HG03060 (cell line): ENCODE data around the gene CYLC2.

Experiments
- ATAC-seq: cut with Tn5 transposase; IDR thresholded peaks from one replicate; pipeline ENCODE4 v1.9.1; 2021; ENCODE audit warnings: low read depth, moderate number of reproducible peaks; ENCODE audit not compliant: unreplicated experiment

Gene CYLC2, protein sequence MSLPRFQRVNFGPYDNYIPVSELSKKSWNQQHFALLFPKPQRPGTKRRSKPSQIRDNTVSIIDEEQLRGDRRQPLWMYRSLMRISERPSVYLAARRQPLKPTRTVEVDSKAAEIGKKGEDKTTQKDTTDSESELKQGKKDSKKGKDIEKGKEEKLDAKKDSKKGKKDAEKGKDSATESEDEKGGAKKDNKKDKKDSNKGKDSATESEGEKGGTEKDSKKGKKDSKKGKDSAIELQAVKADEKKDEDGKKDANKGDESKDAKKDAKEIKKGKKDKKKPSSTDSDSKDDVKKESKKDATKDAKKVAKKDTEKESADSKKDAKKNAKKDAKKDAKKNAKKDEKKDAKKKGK

GRCh38 chr9:102995033-102995432 lies at the start of gene CYLC2:
Gene CYLC2, plus strand, starts transcription at chr9:102995333. Its CDS starts 48 bp downstream, at chr9:102995381.
- no peak for ATAC-seq

GRCh38 chr9:102950346-102950745 lies 44.8 kb upstream of the CYLC2 start:
- ATAC-seq = no peak

DNA sequence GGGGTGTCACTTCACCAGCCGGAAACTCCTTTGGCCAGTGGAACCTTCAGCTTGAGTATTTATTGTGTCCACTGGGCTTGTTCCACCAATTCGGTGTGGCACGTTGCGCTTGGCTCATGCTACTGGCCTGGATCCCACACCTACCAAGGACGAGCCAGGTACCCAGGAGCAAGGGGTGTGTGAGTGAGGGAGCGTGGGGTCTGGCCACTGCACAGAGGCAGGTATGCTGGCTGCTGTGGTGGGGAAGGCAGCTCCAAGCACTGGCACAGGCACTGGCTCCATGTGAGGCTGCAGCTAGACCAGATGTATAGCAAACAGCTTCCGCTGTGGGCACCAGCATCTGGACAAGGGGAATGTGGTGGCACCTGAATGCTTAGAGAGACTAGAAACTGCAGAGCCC lies 28.1 kb upstream of the CYLC2 start:
- ATAC-seq = no peak

DNA sequence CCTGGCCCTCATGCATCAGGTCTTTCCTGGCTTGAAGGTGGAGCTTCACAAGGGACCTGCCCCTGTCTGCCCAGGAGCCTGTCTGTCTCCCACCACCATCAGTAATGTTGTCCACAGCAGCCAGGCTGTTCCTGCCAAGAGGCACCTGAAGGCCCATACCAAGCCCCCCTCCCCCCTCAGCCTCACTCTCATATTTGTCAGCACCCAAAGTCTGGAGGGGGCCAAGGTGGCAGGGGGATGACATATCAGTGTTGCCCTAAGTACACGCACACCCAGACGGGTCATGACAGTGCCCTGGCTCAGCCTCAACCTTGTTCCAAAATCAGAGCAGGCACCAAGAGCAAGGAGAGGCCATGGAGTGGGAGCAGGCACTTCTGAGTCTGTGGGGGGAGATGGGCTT lies 27.2 kb upstream of the CYLC2 start:
- ATAC-seq = no peak

- no peak for ATAC-seq
These were observed 22.4 kb upstream of the CYLC2 start for GRCh38 chr9:102972780-102973179.

DNA sequence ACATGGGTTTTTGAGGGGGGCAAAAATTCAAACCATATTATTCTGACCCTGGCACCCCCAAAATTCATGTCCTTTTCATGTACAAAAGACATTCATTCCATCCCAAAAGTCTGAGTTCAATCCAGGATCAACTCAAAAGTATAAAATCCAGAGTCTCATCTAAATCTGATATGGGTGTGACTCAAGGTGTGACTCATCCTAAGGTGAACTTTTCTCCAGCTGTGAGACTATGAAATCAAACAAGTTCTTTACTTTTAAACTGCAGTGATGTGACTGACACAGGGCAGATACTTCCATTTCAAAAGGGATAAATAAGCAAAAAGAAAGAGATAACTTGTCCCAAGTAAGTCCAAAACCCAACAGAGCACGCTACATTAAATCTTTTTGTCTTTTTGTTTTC lies 20.6 kb upstream of the CYLC2 start:
- no peak for ATAC-seq

DNA sequence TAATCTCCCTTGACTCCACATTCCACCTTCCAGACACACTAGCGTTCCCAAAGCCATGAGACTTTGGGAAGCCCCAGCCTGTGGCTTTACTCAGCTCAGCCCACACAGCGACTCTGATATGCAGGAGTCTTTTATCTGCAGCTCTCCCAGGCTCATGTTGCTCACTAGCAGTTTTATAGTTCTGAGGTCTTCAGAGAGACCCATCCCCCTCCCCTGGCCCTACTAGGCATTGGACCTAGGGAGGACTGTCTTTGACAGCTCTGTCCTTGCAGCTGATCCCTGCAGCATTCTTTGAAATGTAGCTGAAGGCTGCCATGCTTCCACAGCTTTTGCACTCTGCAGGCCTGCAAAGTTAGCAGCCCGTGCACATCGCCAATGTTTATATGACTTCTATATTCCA lies 19.9 kb upstream of the CYLC2 start:
- no peak for ATAC-seq

- no peak for ATAC-seq
These were observed 9.8 kb upstream of the CYLC2 start for GRCh38 chr9:102985162-102985895.

GRCh38 chr9:102986425-102986824 lies 8.7 kb upstream of the CYLC2 start:
- ATAC-seq = no peak

DNA sequence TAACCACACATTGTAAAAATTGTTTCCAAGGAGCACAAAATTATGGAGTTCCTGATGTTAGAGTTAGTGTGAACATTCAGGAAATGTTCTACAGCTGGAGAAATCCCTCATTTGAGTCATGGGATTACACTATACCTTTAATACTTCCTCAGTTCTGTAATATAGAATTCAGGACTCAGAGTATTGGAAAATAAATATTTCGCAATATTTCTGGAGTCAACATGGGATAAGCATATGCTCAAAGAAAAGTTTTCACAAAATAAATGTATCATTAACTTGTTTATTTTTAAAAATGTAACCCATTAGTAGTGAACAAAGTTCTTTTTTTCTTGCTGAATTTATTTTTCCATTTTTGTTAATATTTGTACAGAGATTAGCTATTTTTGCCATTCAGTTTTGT lies 8.6 kb downstream of the CYLC2 start:
- no peak for ATAC-seq

- no peak for ATAC-seq
These were observed 19.1 kb downstream of the CYLC2 start for GRCh38 chr9:103014242-103014641.

DNA sequence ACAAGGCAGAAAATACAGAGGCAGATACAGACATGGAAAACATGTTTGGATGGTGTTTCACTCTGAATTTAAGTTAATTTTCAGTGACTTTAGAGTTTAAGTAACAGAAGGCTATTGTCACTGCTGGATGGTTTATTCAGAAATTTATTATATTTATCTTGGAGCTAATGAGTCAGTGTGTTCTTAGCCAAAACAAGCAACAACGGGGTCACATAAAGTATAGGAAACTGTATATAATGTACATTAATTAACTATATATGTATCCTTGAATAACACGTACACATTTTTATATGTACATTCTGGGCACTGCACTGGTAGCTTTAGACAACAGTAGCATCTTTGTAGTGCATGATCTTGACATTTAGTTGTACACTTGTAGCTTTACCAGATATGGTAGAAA lies 30.7 kb downstream of the CYLC2 start:
- no peak for ATAC-seq

GRCh38 chr9:103037508-103038477 lies 42.7 kb downstream of the CYLC2 start:
- ATAC-seq = no peak

DNA sequence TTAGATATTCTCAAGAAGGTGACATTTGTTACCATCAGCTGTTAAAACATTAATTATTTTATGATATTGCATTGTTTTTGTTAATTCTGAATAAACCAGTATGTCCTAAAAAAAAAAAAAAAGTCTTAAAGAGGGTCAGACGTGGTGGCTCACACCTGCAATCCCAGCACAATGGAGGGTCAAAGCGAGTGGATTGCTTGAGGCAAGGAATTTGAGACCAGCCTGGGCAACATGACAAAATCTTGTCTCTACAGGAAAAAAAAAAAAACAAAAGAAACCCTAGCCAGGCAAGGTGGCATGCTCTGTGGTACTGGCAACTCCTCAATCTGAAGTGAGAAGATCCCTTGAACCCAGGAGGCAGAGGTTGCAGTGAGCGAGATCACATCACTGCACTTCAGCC lies 46.8 kb downstream of the CYLC2 start:
- no peak for ATAC-seq
